HepG2 (cell line): ENCODE data around the gene KRT33A. TPM values are rescaled to one million over a fixed set of nuclear protein-coding genes. Genes with fewer than 3 reads are reported as not detected.

Source experiments
- ATAC-seq: fragments of 200-7000 bp; cut with Tn5 transposase; 3 replicates; pipeline ENCODE4 v1.9.1; 2020; ENCODE audit warnings: mild to moderate bottlenecking, moderate library complexity
- BruUV-seq: library from RNA; stranded (reverse); fragments of 400-500 nt; replicated peaks from 2 replicates; lab custom pipeline; 2021; lab: Mats Ljungman, UMichigan
- CTCF ChIA-PET: fragments of 300-600 bp; formaldehyde crosslinking; extraction: SDS; loops from one replicate; lab custom pipeline; 2021; ENCODE audit warnings: low total read pairs, inconsistent platforms, low intra/inter-chr PET ratio; lab: Yijun Ruan, JAX
- POLR2A ChIA-PET: fragments of 350-600 bp; sonication (Branson Sonifier 250); formaldehyde crosslinking; loops from one replicate; lab custom pipeline; 2020; ENCODE audit warnings: antibody characterized with exemption, inconsistent platforms; lab: Yijun Ruan, JAX
- DNase-seq: peaks from one replicate; pipeline ENCODE4 v3.0.0-alpha.2; 2015; ENCODE audit warnings: low spot score
- FAIRE-seq: peaks from 3 replicates; lab custom pipeline; 2011; peaks lifted over from hg19 to GRCh38; lab: Jason Lieb, UNC
- H2AFZ ChIP-seq: one replicate; pipeline ENCODE4 v1.6.1; 2011; ENCODE audit warnings: low read length, inconsistent platforms
- H3K27ac ChIP-seq: fragments of 300-600 bp; 3 replicates; pipeline ENCODE4 v1.8.0; 2011; ENCODE audit warnings: mixed run types, mild to moderate bottlenecking, mixed read lengths, low read length, inconsistent platforms; ENCODE audit not compliant: insufficient read depth; ENCODE audit errors: extremely low read length
- H3K27me3 ChIP-seq, 2 experiments: fragments of 200-600 bp in 1 of 2; 2 replicates in 1 of 2; 3 replicates in 1 of 2; pipeline versions ENCODE4 v1.6.0 to v1.8.0; 2011; ENCODE audit warnings: low read length in 2 of 2, mild to moderate bottlenecking in 2 of 2, moderate library complexity in 2 of 2, inconsistent platforms in 1 of 2; ENCODE audit not compliant: insufficient read depth in 2 of 2, control insufficient read depth in 1 of 2
- H3K36me3 ChIP-seq, 2 experiments: fragments of 200-600 bp in 1 of 2; replicated peaks in 1 of 2; 2 replicates in 1 of 2; 3 replicates in 1 of 2; pipeline versions ENCODE4 v1.5.1 to v1.8.0; 2011; ENCODE audit warnings: low read length in 2 of 2, inconsistent platforms in 1 of 2; ENCODE audit not compliant: insufficient read depth in 2 of 2, control insufficient read depth in 1 of 2
- H3K4me1 ChIP-seq: 2 replicates; pipeline ENCODE4 v1.5.1; 2012; ENCODE audit warnings: low read length, inconsistent platforms; ENCODE audit not compliant: insufficient read depth
- H3K4me2 ChIP-seq: 2 replicates; pipeline ENCODE4 v1.6.0; 2011; ENCODE audit warnings: low read depth, low read length, inconsistent platforms
- H3K4me3 ChIP-seq, 3 experiments: fragments of 200-600 bp in 1 of 3; sonication (generic), shearing (Covaris generic) in 1 of 3; replicated peaks in 1 of 3; 2 replicates each; pipeline ENCODE4 v1.5.1; 2011 to 2016; ENCODE audit warnings: low read length in 3 of 3, inconsistent platforms in 2 of 3, low read depth in 2 of 3, mild to moderate bottlenecking in 2 of 3, control low read depth in 1 of 3, mixed read lengths in 1 of 3; ENCODE audit not compliant: insufficient read depth in 1 of 3
- H3K79me2 ChIP-seq: one replicate; pipeline ENCODE4 v1.6.1; 2011; ENCODE audit warnings: low read length, inconsistent platforms; ENCODE audit not compliant: insufficient read depth
- H3K9ac ChIP-seq: 2 replicates; pipeline ENCODE4 v1.6.0; 2011; ENCODE audit warnings: mild to moderate bottlenecking, low read depth, low read length, inconsistent platforms; ENCODE audit not compliant: insufficient read depth
- H3K9me3 ChIP-seq: 2 replicates; pipeline ENCODE4 v1.5.1; 2012; ENCODE audit warnings: mild to moderate bottlenecking, low read length
- H4K20me1 ChIP-seq: 2 replicates; pipeline ENCODE4 v1.6.0; 2011; ENCODE audit warnings: inconsistent platforms, mild to moderate bottlenecking, low read length, moderate library complexity; ENCODE audit not compliant: insufficient read depth
- SMC3 ChIP-seq: IDR thresholded peaks from 2 replicates; pipeline ENCODE4 v1.6.1; 2011; ENCODE audit warnings: low read length, improper control_type of control experiment
- STAG1 ChIP-seq: sonication (generic); formaldehyde crosslinking; IDR thresholded peaks from 2 replicates; pipeline ENCODE4 v1.4.0; 2020; ENCODE audit warnings: missing genetic modification reagents
- ZNF468 ChIP-seq: sonication (generic); formaldehyde crosslinking; IDR thresholded peaks from 2 replicates; pipeline ENCODE4 v1.8.0; 2022; ENCODE audit warnings: mild to moderate bottlenecking, moderate library complexity, missing genetic modification reagents
- WGBS: methylation state at CpG from one replicate; pipeline ENCODE4 v1.1.6; 2017; ENCODE audit warnings: low lambda C conversion rate; 5-methylcytosine and 5-hydroxymethylcytosine counted together
- in situ Hi-C: cut with HindIII; loops from 2 replicates; pipeline ENCODE4 v1.10.0; 2017; ENCODE audit warnings: low pct_unique_long_range_greater_than_20kb; ENCODE audit not compliant: extremely low pct_ligation_motif_present
- intact Hi-C: fragments of 100-400 bp; cut with micrococcal nuclease; formaldehyde crosslinking; loops from one replicate; pipeline ENCODE4 v1.10.0; 2022; ENCODE audit not compliant: unreplicated experiment
- polyA plus RNA-seq, 8 experiments: library from polyadenylated mRNA; depleted of rRNA in 3 of 8; stranded (reverse) in 7 of 8; unstranded in 1 of 8; fragments of >200 nt; fragmentation: Illumina TruSeq in 4 of 8; extraction: Trizol in 4 of 8; gene quantifications; 2 replicates each; pipeline versions ENCODE4 v1.2.1 to v1.2.3, GENCODE V29; 2011 to 2016; ENCODE audit warnings: low read depth in 4 of 8, missing spikeins in 1 of 8, mixed read lengths in 1 of 8; ENCODE audit not compliant: insufficient read depth in 1 of 8
- total RNA-seq, 5 experiments: library from RNA; depleted of rRNA; stranded (reverse); fragments of >200 nt; fragmentation: Illumina TruSeq; extraction: Trizol; gene quantifications; 2 replicates each; pipeline ENCODE4 v1.2.3, GENCODE V29; 2016; ENCODE audit warnings: low read depth in 1 of 5
- TF ChIP-seq, protein P1 (sequence below): sonication (generic); formaldehyde crosslinking; IDR thresholded peaks from 2 replicates; pipeline ENCODE4 v1.8.0; 2023; ENCODE audit warnings: mild to moderate bottlenecking, missing genetic modification reagents
- TF ChIP-seq, protein P2 (sequence below), 2 experiments: fragments of 450-650 bp in 1 of 2; sonication (generic) in 1 of 2; formaldehyde crosslinking in 1 of 2; IDR thresholded peaks; 2 replicates each; pipeline versions ENCODE4 v1.6.1 to v1.8.0; 2016 to 2022; ENCODE audit warnings: antibody characterized with exemption in 1 of 2, mild to moderate bottlenecking in 1 of 2, missing genetic modification reagents in 1 of 2
- TF ChIP-seq, protein P3 (sequence below): sonication (generic); formaldehyde crosslinking; IDR thresholded peaks from 2 replicates; pipeline ENCODE4 v1.5.0; 2020; ENCODE audit warnings: mild to moderate bottlenecking, missing genetic modification reagents, moderate library complexity

KRT33A gene
- total and polyA plus RNA-seq, 2 of the 13 experiments (the other 11 are each of a cell fraction or from before 2014, with no cell fraction given) = not detected

DNA sequence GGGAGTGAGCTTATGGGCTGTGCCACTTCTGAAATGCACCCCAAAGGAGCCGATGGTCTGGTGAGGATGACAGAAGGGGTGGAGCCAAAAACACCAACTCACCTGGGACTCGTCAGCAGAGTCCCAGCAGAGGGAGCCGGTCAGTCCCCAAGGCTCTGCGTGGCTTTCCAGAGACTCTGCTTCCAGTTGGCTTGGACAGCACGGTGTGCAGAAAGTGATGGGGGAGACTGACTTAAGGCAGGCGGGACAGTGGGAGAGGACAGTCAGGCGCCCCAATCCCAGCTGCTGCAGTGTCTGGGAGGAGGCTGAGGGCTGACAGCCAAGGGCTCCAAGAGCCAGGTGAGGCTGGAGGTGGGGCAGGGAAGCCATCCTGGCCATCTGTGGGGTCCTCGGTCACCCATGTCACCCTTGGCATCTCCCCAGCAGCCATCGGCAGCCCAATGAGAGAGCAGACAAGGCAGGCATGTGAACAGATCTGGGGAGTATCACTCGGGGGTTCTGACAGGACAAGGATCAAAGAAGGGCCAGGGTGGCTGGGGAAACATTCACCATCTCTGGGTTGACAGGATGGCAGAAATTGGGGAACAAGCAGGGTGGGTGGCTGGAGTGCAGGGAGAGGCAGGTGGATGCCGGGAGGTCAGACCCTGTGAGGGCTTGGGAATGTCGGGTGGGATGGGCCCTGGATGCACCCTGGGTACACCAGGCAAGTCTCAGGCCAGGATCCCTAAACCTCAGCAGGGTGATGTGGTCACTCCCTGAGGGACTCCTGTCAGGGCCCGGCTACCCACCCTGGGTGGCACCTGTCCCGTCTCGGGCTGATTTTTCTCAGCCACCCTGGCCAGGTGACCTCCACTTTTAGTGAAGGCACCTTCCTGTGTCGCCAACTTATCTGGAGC, 26.2 kb downstream of the KRT33A start:
- BruUV-seq = no TSS peak
- 23% methylated on average over 13 of the region's 16 CpGs for WGBS
- TF ChIP-seq, protein P1, sequence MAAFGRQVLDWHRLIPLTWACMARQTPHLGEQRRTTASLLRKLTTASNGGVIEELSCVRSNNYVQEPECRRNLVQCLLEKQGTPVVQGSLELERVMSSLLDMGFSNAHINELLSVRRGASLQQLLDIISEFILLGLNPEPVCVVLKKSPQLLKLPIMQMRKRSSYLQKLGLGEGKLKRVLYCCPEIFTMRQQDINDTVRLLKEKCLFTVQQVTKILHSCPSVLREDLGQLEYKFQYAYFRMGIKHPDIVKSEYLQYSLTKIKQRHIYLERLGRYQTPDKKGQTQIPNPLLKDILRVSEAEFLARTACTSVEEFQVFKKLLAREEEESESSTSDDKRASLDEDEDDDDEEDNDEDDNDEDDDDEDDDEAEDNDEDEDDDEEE = no peak
- TF ChIP-seq, protein P2, sequence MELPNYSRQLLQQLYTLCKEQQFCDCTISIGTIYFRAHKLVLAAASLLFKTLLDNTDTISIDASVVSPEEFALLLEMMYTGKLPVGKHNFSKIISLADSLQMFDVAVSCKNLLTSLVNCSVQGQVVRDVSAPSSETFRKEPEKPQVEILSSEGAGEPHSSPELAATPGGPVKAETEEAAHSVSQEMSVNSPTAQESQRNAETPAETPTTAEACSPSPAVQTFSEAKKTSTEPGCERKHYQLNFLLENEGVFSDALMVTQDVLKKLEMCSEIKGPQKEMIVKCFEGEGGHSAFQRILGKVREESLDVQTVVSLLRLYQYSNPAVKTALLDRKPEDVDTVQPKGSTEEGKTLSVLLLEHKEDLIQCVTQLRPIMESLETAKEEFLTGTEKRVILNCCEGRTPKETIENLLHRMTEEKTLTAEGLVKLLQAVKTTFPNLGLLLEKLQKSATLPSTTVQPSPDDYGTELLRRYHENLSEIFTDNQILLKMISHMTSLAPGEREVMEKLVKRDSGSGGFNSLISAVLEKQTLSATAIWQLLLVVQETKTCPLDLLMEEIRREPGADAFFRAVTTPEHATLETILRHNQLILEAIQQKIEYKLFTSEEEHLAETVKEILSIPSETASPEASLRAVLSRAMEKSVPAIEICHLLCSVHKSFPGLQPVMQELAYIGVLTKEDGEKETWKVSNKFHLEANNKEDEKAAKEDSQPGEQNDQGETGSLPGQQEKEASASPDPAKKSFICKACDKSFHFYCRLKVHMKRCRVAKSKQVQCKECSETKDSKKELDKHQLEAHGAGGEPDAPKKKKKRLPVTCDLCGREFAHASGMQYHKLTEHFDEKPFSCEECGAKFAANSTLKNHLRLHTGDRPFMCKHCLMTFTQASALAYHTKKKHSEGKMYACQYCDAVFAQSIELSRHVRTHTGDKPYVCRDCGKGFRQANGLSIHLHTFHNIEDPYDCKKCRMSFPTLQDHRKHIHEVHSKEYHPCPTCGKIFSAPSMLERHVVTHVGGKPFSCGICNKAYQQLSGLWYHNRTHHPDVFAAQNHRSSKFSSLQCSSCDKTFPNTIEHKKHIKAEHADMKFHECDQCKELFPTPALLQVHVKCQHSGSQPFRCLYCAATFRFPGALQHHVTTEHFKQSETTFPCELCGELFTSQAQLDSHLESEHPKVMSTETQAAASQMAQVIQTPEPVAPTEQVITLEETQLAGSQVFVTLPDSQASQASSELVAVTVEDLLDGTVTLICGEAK (IDR thresholded peaks at IDR 0.05) = no peak
- TF ChIP-seq, protein P2 (CRISPR knock-in tag; IDR thresholded peaks at IDR 0.05) = no peak
- TF ChIP-seq ZNF468 (CRISPR knock-in tag) (0 out of 2 replicates have a peak, but pooled peaks have one; percentile 53), STAG1 (CRISPR knock-in tag) (peak; percentile 52), SMC3 (0 out of 2 replicates have a peak, but pooled peaks have one; percentile 12)
- TF ChIP-seq, protein P3, sequence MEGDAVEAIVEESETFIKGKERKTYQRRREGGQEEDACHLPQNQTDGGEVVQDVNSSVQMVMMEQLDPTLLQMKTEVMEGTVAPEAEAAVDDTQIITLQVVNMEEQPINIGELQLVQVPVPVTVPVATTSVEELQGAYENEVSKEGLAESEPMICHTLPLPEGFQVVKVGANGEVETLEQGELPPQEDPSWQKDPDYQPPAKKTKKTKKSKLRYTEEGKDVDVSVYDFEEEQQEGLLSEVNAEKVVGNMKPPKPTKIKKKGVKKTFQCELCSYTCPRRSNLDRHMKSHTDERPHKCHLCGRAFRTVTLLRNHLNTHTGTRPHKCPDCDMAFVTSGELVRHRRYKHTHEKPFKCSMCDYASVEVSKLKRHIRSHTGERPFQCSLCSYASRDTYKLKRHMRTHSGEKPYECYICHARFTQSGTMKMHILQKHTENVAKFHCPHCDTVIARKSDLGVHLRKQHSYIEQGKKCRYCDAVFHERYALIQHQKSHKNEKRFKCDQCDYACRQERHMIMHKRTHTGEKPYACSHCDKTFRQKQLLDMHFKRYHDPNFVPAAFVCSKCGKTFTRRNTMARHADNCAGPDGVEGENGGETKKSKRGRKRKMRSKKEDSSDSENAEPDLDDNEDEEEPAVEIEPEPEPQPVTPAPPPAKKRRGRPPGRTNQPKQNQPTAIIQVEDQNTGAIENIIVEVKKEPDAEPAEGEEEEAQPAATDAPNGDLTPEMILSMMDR (CRISPR knock-in tag) = peak; percentile 56
- peak; percentile 56 for FAIRE-seq
- Histone ChIP-seq H2AFZ (no peak overlapping the region), H3K36me3 (no peaks in the 10 kb centered on the region), H4K20me1 (no peaks in the 10 kb centered on the region), H3K27me3 (0 out of 5 replicates have a peak, but pooled peaks cover 0 to 5% of the 10 kb centered on the region in 2 experiments), H3K27ac (no peak overlapping the region), H3K4me2 (no peak overlapping the region), H3K4me1 (no peaks in the 10 kb centered on the region), H3K79me2 (no peaks in the 10 kb centered on the region), H3K4me3 (no peak overlapping the region), H3K9ac (no peak overlapping the region), H3K9me3 (peaks cover 6% of the 10 kb centered on the region; the same call in 1 of the 2 replicates)
- intact Hi-C loops (loop anchor here (5.0 kb wide), 1 partner anchor 467 kb away; no protein-coding TSS in a partner anchor), in situ Hi-C loops (loop anchor here (5.0 kb wide), 2 partner anchors 417 to 467 kb away; no protein-coding TSS in a partner anchor)
- DNase-seq = peak; percentile 18
- ChIA-PET CTCF (interaction anchor here (0.6 kb wide), 1 partner anchor 415 kb away, joined by 3 read pairs; no protein-coding TSS in a partner anchor), POLR2A (no interaction called here)
- ATAC-seq = peak; percentile 61
